Measurements from ENCODE around the gene GAA.

- TF ChIP-seq CTCF (IDR thresholded peaks at IDR 0.05) (no peak), EP300 (IDR thresholded peaks at IDR 0.05) (no peak), POLR2A (IDR thresholded peaks at IDR 0.05) (no peak)
Measured at GRCh38 chr17:80137131-80137530, 35.8 kb downstream of the GAA start.
